HG03520 (cell line): Measurements from ENCODE around the gene CATSPER3.

ENCODE experiments used
- ATAC-seq: cut with Tn5 transposase; IDR thresholded peaks from one replicate; pipeline ENCODE4 v1.9.1; 2021; ENCODE audit warnings: mild to moderate bottlenecking, moderate library complexity; ENCODE audit not compliant: unreplicated experiment

The CATSPER3 gene

GRCh38 chr5:134967607-134968006 lies at the start of gene CATSPER3:
Gene CATSPER3, plus strand, starts transcription at chr5:134967907. Its CDS starts 85 bp downstream, at chr5:134967992.
- ATAC-seq = no peak

- ATAC-seq = no peak
Observed at GRCh38 chr5:134918861-134919260, 48.8 kb upstream of the CATSPER3 start.

DNA sequence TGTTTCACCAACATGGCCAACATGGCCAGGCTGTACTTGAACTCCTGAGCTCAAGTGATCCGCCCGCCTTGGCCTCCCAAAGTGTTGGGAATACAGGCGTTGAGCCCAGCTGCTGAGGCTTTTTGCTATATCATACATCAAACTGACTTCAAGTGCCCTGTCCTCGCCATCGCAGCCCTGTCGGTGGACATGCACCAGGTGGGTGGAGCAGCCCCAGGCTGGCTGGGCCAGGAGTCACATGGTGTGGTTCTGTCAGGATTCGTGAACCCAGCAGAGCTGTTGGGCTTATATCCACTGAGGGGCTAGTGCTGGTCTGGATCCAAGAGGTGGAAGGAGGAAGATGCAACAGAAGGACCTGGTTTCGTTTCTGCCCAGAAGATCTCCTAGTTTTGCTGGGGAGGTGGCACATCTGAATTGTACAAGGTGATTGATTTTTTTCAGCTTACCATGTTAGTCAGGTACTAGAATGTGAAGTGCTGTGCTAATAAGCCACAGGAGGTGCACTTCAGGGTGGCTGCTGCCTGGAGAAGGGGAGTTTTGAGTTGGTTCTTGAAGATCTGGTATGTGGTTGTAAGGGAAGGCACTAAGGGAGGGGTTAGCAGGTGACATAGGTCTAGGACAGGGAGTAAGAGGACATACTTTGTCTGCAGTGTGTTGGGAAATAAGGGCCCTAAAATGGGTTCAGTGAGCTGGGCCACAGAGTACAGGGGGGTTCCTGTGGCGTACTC lies 46.7 kb upstream of the CATSPER3 start:
- no peak for ATAC-seq

GRCh38 chr5:134932508-134932907 lies 35.2 kb upstream of the CATSPER3 start:
- no peak for ATAC-seq

DNA sequence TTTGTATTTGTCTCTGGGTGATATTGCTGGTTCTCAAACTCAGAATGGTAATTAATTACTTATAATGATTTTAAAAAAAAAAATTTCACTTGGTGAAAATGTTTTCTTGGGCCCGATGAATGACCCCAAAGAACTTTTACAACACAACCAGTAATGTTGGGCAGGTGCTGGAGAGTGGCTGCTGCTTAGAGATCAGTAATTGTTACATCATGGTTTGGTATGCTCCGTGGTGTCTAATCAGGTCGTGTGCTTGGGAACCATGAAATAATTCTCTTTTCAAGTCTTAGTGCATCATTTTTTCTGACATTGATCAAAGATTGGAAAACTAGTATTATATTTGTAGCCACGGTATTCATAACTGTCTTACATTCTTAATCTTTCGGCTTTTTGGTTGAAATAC lies 33.5 kb upstream of the CATSPER3 start:
- ATAC-seq = no peak

- no peak for ATAC-seq
Observed at GRCh38 chr5:134935711-134936602, 31.8 kb upstream of the CATSPER3 start.

DNA sequence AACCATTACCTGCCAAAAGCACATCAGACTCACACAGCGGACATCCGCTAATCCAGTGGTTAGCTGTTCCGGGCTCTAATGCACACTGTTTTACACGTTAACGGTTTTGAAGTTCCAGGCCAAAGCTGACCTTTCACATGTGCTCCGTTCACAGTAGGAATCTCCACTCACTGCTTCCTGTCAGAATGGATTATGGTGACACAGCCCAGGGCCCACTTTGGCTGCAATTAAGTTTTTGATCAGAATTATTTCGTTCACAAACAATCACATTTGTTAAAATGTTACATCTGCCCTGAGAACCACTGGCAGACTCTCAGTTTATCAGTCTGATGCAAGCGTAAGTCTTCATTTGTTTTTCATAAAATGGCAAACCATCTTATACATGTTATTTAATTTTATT lies 30.2 kb upstream of the CATSPER3 start:
- no peak for ATAC-seq

DNA sequence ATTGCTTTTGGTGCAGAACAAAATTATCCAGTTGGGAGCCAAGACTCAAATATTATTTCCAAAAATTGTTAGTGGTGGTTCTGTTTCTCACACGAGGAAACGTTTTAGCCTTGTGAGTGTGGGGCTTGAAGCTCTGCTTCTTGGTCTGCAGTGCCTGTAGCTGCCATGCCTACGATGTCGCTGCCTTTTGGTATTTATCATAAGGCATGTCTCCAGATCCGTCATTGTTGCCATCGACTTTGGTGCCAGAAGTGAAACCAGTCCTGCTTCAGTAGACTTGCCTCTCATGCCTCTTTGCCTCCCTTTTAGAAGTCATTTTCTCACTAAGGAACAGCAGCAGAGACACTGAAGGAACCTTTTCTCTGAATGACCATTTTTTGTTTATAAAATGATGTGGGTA lies 29.7 kb upstream of the CATSPER3 start:
- no peak for ATAC-seq

GRCh38 chr5:134939500-134939899 lies 28.2 kb upstream of the CATSPER3 start:
- no peak for ATAC-seq

- no peak for ATAC-seq
Observed at GRCh38 chr5:134943547-134943946, 24.2 kb upstream of the CATSPER3 start.

DNA sequence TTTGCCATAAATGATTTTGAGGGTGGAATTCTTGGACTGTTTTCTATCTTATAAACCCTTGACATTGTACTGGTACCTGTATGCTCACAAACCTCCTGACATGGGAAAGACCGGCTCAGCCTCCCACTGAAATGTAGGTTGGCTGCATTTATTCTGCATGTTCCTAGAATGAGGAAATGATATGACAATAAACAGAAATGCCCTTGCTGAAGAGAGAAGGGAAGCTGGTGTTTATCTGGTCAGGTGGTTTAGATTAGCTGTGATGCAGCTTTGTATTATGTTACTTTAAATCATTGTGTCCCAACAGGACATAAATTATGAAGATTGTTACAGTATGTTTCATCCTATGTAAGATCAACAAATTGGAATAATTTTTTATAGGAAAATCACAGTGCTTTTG lies 23.1 kb upstream of the CATSPER3 start:
- no peak for ATAC-seq

GRCh38 chr5:134945041-134945440 lies 22.7 kb upstream of the CATSPER3 start:
- ATAC-seq = no peak

DNA sequence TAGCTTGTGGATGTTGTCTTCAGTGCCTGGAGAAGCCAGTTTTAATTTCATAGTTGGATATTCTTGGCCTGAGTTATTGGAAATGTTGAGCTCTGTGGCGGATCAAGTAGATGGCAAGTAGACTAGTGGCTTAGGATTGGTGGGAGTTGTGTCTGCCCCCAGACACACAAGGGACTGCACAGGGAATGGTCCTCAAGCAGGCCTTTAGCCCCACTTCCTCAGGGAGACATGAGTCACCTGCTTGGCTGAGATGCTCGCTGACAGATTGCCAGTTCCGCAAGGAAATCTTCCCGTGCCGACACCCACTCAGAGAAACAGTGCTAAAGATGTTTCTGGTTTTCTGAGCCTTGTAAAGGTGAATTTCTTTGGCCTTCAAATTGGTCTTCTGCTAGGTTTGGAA lies 18.8 kb upstream of the CATSPER3 start:
- no peak for ATAC-seq

DNA sequence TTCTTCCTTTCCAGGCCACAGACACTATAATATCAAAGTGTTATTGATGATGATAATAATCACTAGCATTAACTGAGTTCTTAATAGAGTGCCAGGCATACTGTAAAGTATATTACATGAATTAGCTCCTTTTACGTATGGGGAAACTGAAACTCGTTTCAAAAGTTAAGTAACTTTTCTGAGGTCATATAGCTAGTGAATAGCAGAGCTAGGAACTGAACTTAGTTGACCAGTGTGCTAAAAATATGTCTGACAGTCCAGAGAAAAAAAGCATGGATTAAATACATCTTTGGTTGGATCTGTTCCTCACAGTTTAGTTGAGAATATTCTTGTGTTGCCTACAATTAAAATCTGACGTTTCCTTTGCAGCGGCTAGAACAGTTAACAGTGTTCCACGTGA lies 18.4 kb upstream of the CATSPER3 start:
- ATAC-seq = no peak

- no peak for ATAC-seq
Observed at GRCh38 chr5:134957920-134958608, 9.6 kb upstream of the CATSPER3 start.

- no peak for ATAC-seq
Observed at GRCh38 chr5:134958755-134959154, 9.0 kb upstream of the CATSPER3 start.

- ATAC-seq = no peak
Observed at GRCh38 chr5:134963098-134963497, 4.6 kb upstream of the CATSPER3 start.

GRCh38 chr5:134964359-134965270 lies 3.1 kb upstream of the CATSPER3 start:
- ATAC-seq = no peak

DNA sequence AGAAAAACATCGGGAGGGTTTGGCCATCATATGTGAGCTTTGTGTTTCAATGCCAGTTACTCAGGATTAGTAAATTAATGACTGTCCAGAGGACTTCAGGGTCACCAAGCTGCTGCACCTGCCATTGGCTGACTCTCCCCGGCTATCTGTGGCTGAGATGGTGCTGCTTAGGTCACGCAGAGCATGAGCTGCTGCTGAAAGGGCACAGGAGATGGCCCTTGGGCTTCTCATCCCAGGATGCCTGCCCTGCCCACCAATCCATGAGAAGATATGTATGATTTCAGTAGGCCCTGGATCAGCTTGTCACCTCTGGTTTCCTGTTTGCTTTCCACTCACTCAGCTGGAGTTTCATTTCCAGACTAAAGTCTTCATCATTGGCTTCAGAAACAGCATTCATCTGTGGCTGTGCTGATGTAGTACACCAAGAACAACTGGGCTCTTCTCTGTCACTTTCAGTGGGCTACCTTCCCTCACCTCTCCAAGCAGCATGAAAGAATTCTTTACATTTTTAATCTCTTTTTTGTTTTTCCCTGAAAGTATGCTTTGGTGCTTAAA lies 2.4 kb upstream of the CATSPER3 start:
- no peak for ATAC-seq

DNA sequence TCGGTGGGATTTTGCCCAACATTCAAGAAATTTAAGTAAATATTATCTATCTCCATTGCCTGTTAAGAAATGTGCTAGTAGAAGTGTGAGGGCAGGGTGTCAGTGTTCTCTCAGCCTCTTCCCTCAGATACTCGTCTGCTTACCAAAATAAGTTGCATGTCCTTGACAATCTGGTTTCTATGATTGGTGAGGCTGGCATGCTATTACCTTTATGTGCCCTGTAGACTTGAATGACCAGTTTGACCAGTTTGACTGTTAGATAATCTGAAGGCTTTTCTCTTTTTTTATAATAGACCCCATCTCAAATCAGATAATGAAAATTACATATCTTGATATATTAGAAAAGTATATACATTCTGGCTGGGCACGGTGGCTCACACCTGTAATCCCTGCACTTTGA lies 348 bp downstream of the CATSPER3 start:
- no peak for ATAC-seq
